Dendritic cell treated with granulocyte-macrophage colony-stimulating factor and Interleukin-4, amounts not matched to agents 40 ng/mL and 50 ng/mL, for 4 days (primary cell): Measurements from ENCODE around the gene MRPL19.

ENCODE experiments used
- H3K27ac Mint-ChIP-seq: one replicate; pipeline ENCODE4 v1.8.0; 2022; ENCODE audit warnings: mild to moderate bottlenecking, mixed read lengths
- H3K27me3 Mint-ChIP-seq: one replicate; pipeline ENCODE4 v1.8.0; 2022; ENCODE audit warnings: mild to moderate bottlenecking, mixed read lengths
- H3K36me3 Mint-ChIP-seq: one replicate; pipeline ENCODE4 v1.8.0; 2022; ENCODE audit warnings: low read depth, mixed read lengths
- H3K4me1 Mint-ChIP-seq: one replicate; pipeline ENCODE4 v1.8.0; 2022; ENCODE audit warnings: low read depth, mixed read lengths
- H3K4me3 Mint-ChIP-seq: one replicate; pipeline ENCODE4 v1.8.0; 2022; ENCODE audit warnings: mild to moderate bottlenecking, moderate library complexity, mixed read lengths
- H3K9me3 Mint-ChIP-seq: one replicate; pipeline ENCODE4 v1.8.0; 2022; ENCODE audit warnings: mixed read lengths
- intact Hi-C: fragments of 100-400 bp; cut with micrococcal nuclease; formaldehyde crosslinking; loops from one replicate; pipeline ENCODE4 v1.15.0; 2022

The MRPL19 gene

GRCh38 chr2:75627902-75628504 lies 18.6 kb upstream of the MRPL19 start:
- Mint-ChIP-seq H3K9me3 (no peaks in the 10 kb centered on the region), H3K4me3 (no peak overlapping the region), H3K27ac (no peak overlapping the region), H3K36me3 (no peaks in the 10 kb centered on the region), H3K4me1 (no peaks in the 10 kb centered on the region), H3K27me3 (peaks cover 10% of the 10 kb centered on the region)
- intact Hi-C loops: loop anchor here (10.0 kb wide), 1 partner anchor 933 kb away; no protein-coding TSS in a partner anchor

GRCh38 chr2:75632091-75632701 lies 14.4 kb upstream of the MRPL19 start:
- Mint-ChIP-seq H3K4me1 (no peaks in the 10 kb centered on the region), H3K27ac (no peak overlapping the region), H3K9me3 (no peaks in the 10 kb centered on the region), H3K36me3 (no peaks in the 10 kb centered on the region), H3K27me3 (peaks cover 7% of the 10 kb centered on the region), H3K4me3 (no peak overlapping the region)
- intact Hi-C loops: no loop called here

- Mint-ChIP-seq H3K4me1 (no peaks in the 10 kb centered on the region), H3K27me3 (peaks cover 11% of the 10 kb centered on the region), H3K4me3 (no peak overlapping the region), H3K27ac (no peak overlapping the region), H3K9me3 (no peaks in the 10 kb centered on the region), H3K36me3 (no peaks in the 10 kb centered on the region)
- intact Hi-C loops: no loop called here
Measured at GRCh38 chr2:75632813-75633212, 13.8 kb upstream of the MRPL19 start.

- intact Hi-C loops: no loop called here
- H3K9me3 Mint-ChIP-seq: no peaks in the 10 kb centered on the region
- no peak overlapping the region for H3K4me3 Mint-ChIP-seq
- H3K36me3 Mint-ChIP-seq: no peaks in the 10 kb centered on the region
- no peaks in the 10 kb centered on the region for H3K4me1 Mint-ChIP-seq
- peaks cover 13% of the 10 kb centered on the region for H3K27me3 Mint-ChIP-seq
- H3K27ac Mint-ChIP-seq: no peak overlapping the region
Measured at GRCh38 chr2:75633620-75634019, 13.0 kb upstream of the MRPL19 start.

GRCh38 chr2:75634945-75635344 lies 11.6 kb upstream of the MRPL19 start:
- Mint-ChIP-seq H3K27me3 (peaks cover 17% of the 10 kb centered on the region), H3K4me1 (no peaks in the 10 kb centered on the region), H3K27ac (no peak overlapping the region), H3K9me3 (no peaks in the 10 kb centered on the region), H3K36me3 (no peaks in the 10 kb centered on the region), H3K4me3 (no peak overlapping the region)
- intact Hi-C loops: no loop called here

GRCh38 chr2:75637568-75637967 lies 9.0 kb upstream of the MRPL19 start:
- peaks cover 6% of the 10 kb centered on the region for H3K4me1 Mint-ChIP-seq
- H3K9me3 Mint-ChIP-seq: no peaks in the 10 kb centered on the region
- H3K27me3 Mint-ChIP-seq: peaks cover 16% of the 10 kb centered on the region
- H3K4me3 Mint-ChIP-seq: no peak overlapping the region
- no peak overlapping the region for H3K27ac Mint-ChIP-seq
- no peaks in the 10 kb centered on the region for H3K36me3 Mint-ChIP-seq
- intact Hi-C loops: no loop called here

- Mint-ChIP-seq H3K4me1 (peaks cover 6% of the 10 kb centered on the region), H3K36me3 (no peaks in the 10 kb centered on the region), H3K4me3 (no peak overlapping the region), H3K27me3 (peaks cover 13% of the 10 kb centered on the region), H3K27ac (no peak overlapping the region), H3K9me3 (no peaks in the 10 kb centered on the region)
- intact Hi-C loops: loop anchor here (1.0 to 10.0 kb wide), 2 partner anchors 37 to 676 kb away; no protein-coding TSS in a partner anchor
Measured at GRCh38 chr2:75640621-75641121, 5.9 kb upstream of the MRPL19 start.

GRCh38 chr2:75641587-75641986 lies 5.0 kb upstream of the MRPL19 start:
- Mint-ChIP-seq H3K27me3 (peaks cover 13% of the 10 kb centered on the region), H3K9me3 (no peaks in the 10 kb centered on the region), H3K27ac (no peak overlapping the region), H3K4me3 (no peak overlapping the region), H3K36me3 (peaks cover 2% of the 10 kb centered on the region), H3K4me1 (peaks cover 12% of the 10 kb centered on the region)
- intact Hi-C loops: loop anchor here (10.0 kb wide), 1 partner anchor 677 kb away; no protein-coding TSS in a partner anchor

- Mint-ChIP-seq H3K27me3 (peaks cover 5% of the 10 kb centered on the region), H3K9me3 (no peaks in the 10 kb centered on the region), H3K36me3 (peaks cover 17% of the 10 kb centered on the region), H3K4me3 (no peak overlapping the region), H3K27ac (no peak overlapping the region), H3K4me1 (peaks cover 21% of the 10 kb centered on the region)
- intact Hi-C loops: loop anchor here (10.0 kb wide), 1 partner anchor 679 kb away; no protein-coding TSS in a partner anchor
Measured at GRCh38 chr2:75643980-75644379, 2.6 kb upstream of the MRPL19 start.

GRCh38 chr2:75645643-75646042 lies 940 bp upstream of the MRPL19 start:
- intact Hi-C loops: loop anchor here (2.0 to 10.0 kb wide), 2 partner anchors 63 to 681 kb away; no protein-coding TSS in a partner anchor
- Mint-ChIP-seq H3K27me3 (no peaks in the 10 kb centered on the region), H3K4me3 (no peak overlapping the region), H3K4me1 (peaks cover 21% of the 10 kb centered on the region), H3K9me3 (no peaks in the 10 kb centered on the region), H3K27ac (no peak overlapping the region), H3K36me3 (peaks cover 33% of the 10 kb centered on the region)

GRCh38 chr2:75646090-75646582 lies 447 bp upstream of the MRPL19 start:
- H3K36me3 Mint-ChIP-seq: peaks cover 38% of the 10 kb centered on the region
- no peaks in the 10 kb centered on the region for H3K9me3 Mint-ChIP-seq
- H3K4me3 Mint-ChIP-seq: peak overlapping the region; percentile 91
- H3K27me3 Mint-ChIP-seq: no peaks in the 10 kb centered on the region
- peak overlapping the region; percentile 92 for H3K27ac Mint-ChIP-seq
- H3K4me1 Mint-ChIP-seq: peaks cover 17% of the 10 kb centered on the region
- intact Hi-C loops: loop anchor here (2.0 to 10.0 kb wide), 2 partner anchors 63 to 681 kb away; no protein-coding TSS in a partner anchor

- peaks cover 49% of the 10 kb centered on the region for H3K36me3 Mint-ChIP-seq
- H3K27me3 Mint-ChIP-seq: no peaks in the 10 kb centered on the region
- H3K4me3 Mint-ChIP-seq: peak overlapping the region; percentile 91
- no peak overlapping the region for H3K27ac Mint-ChIP-seq
- no peaks in the 10 kb centered on the region for H3K9me3 Mint-ChIP-seq
- intact Hi-C loops: loop anchor here (2.0 to 10.0 kb wide), 2 partner anchors 61 to 683 kb away; no protein-coding TSS in a partner anchor
- peaks cover 15% of the 10 kb centered on the region for H3K4me1 Mint-ChIP-seq
Measured at GRCh38 chr2:75647771-75648170, 1.2 kb downstream of the MRPL19 start.

GRCh38 chr2:75654012-75654411 lies 7.4 kb downstream of the MRPL19 start:
- intact Hi-C loops: loop anchor here (2.0 kb wide), 1 partner anchor 15 kb away; no protein-coding TSS in a partner anchor
- peaks cover 90% of the 10 kb centered on the region for H3K36me3 Mint-ChIP-seq
- H3K4me1 Mint-ChIP-seq: no peaks in the 10 kb centered on the region
- no peak overlapping the region for H3K4me3 Mint-ChIP-seq
- H3K27ac Mint-ChIP-seq: no peak overlapping the region
- H3K9me3 Mint-ChIP-seq: peaks cover 12% of the 10 kb centered on the region
- no peaks in the 10 kb centered on the region for H3K27me3 Mint-ChIP-seq

GRCh38 chr2:75655861-75656260 lies 9.3 kb downstream of the MRPL19 start:
- Mint-ChIP-seq H3K27me3 (no peaks in the 10 kb centered on the region), H3K4me3 (no peak overlapping the region), H3K9me3 (peaks cover 22% of the 10 kb centered on the region), H3K4me1 (no peaks in the 10 kb centered on the region), H3K27ac (no peak overlapping the region), H3K36me3 (peaks cover 90% of the 10 kb centered on the region)
- intact Hi-C loops: loop anchor here (2.0 kb wide), 1 partner anchor 13 kb away; no protein-coding TSS in a partner anchor
